IPS-20b (cell line): ENCODE results near the gene PCSK2.

Experiments
- H3K27ac ChIP-seq: one replicate; pipeline ENCODE4 v1.5.1; 2013; ENCODE audit warnings: low read length
- H3K27me3 ChIP-seq: 2 replicates; pipeline ENCODE4 v1.6.1; 2013; ENCODE audit warnings: mild to moderate bottlenecking, low read length, inconsistent platforms; ENCODE audit not compliant: insufficient read depth
- H3K36me3 ChIP-seq: 2 replicates; pipeline ENCODE4 v1.6.1; 2013; ENCODE audit warnings: low read depth, mild to moderate bottlenecking, inconsistent platforms, low read length, moderate library complexity; ENCODE audit not compliant: insufficient read depth
- H3K4me1 ChIP-seq: 2 replicates; pipeline ENCODE4 v1.6.1; 2013; ENCODE audit warnings: mild to moderate bottlenecking, control low read depth, inconsistent platforms, low read length, moderate library complexity; ENCODE audit not compliant: insufficient read depth
- H3K4me3 ChIP-seq: 2 replicates; pipeline ENCODE4 v1.5.1; 2013; ENCODE audit warnings: mild to moderate bottlenecking, low read length, inconsistent platforms
- H3K9ac ChIP-seq: 2 replicates; pipeline ENCODE4 v1.6.1; 2013; ENCODE audit warnings: low read depth, mild to moderate bottlenecking, inconsistent platforms, low read length, moderate library complexity
- H3K9me3 ChIP-seq: 2 replicates; pipeline ENCODE4 v1.6.1; 2013; ENCODE audit warnings: mild to moderate bottlenecking, low read depth, low read length, inconsistent platforms; ENCODE audit not compliant: insufficient read depth

The PCSK2 gene

GRCh38 chr20:17417225-17417624, 190.4 kb downstream of the PCSK2 start:
- H3K4me3 ChIP-seq, result no peak overlapping the region
- no peaks in the 10 kb centered on the region for H3K36me3 ChIP-seq
- H3K9me3 ChIP-seq, result no peaks in the 10 kb centered on the region
- no peaks in the 10 kb centered on the region for H3K27me3 ChIP-seq
- no peak overlapping the region for H3K9ac ChIP-seq
- peaks cover 4% of the 10 kb centered on the region; the same call in 1 of the 2 replicates for H3K4me1 ChIP-seq
- no peak overlapping the region for H3K27ac ChIP-seq

DNA sequence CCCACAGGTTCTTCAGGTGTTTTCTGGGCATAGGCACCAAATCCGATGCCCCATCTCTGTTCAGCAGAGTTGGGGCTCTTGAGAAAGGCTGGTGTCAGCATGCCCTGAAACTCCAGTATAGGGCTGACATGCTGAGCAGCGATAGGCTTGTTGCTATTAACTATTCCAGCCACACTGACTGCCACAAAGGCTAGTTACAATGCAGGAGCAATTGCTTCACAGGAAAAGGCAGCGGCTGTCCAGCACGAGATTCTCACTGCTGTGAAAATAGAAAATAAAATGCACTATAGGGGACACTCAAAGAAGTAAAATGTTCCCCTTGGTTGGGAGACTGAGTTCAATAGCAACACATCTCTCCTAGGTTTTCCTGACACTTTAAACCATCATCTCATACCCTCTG, 191.9 kb downstream of the PCSK2 start:
- Histone ChIP-seq H3K4me3 (no peak overlapping the region), H3K9ac (no peak overlapping the region), H3K36me3 (no peaks in the 10 kb centered on the region), H3K4me1 (peaks cover 4% of the 10 kb centered on the region; the same call in 1 of the 2 replicates), H3K9me3 (no peaks in the 10 kb centered on the region), H3K27me3 (no peaks in the 10 kb centered on the region), H3K27ac (no peak overlapping the region)

- Histone ChIP-seq H3K36me3 (no peaks in the 10 kb centered on the region), H3K4me1 (peaks cover 4% of the 10 kb centered on the region; the same call in 1 of the 2 replicates), H3K9ac (no peak overlapping the region), H3K27ac (no peak overlapping the region), H3K4me3 (no peak overlapping the region), H3K9me3 (no peaks in the 10 kb centered on the region), H3K27me3 (no peaks in the 10 kb centered on the region)
Measured at GRCh38 chr20:17419479-17420041, 192.7 kb downstream of the PCSK2 start.

- Histone ChIP-seq H3K4me1 (peaks cover 7% of the 10 kb centered on the region; the same call in 1 of the 2 replicates), H3K27me3 (no peaks in the 10 kb centered on the region), H3K4me3 (no peak overlapping the region), H3K9me3 (no peaks in the 10 kb centered on the region), H3K27ac (no peak overlapping the region), H3K36me3 (no peaks in the 10 kb centered on the region), H3K9ac (no peak overlapping the region)
Measured at GRCh38 chr20:17421493-17421892, 194.7 kb downstream of the PCSK2 start.

- Histone ChIP-seq H3K4me1 (peaks cover 3% of the 10 kb centered on the region; the same call in 1 of the 2 replicates), H3K27me3 (no peaks in the 10 kb centered on the region), H3K9me3 (no peaks in the 10 kb centered on the region), H3K9ac (no peak overlapping the region), H3K27ac (no peak overlapping the region), H3K36me3 (no peaks in the 10 kb centered on the region), H3K4me3 (no peak overlapping the region)
Measured at GRCh38 chr20:17423782-17424181, 196.9 kb downstream of the PCSK2 start.

GRCh38 chr20:17427638-17428037, 200.8 kb downstream of the PCSK2 start:
- H3K9ac ChIP-seq, result no peak overlapping the region
- peaks cover 14% of the 10 kb centered on the region; the same call in 1 of the 2 replicates for H3K4me1 ChIP-seq
- H3K27me3 ChIP-seq, result no peaks in the 10 kb centered on the region
- no peaks in the 10 kb centered on the region for H3K9me3 ChIP-seq
- no peaks in the 10 kb centered on the region for H3K36me3 ChIP-seq
- H3K4me3 ChIP-seq, result no peak overlapping the region
- no peak overlapping the region for H3K27ac ChIP-seq

DNA sequence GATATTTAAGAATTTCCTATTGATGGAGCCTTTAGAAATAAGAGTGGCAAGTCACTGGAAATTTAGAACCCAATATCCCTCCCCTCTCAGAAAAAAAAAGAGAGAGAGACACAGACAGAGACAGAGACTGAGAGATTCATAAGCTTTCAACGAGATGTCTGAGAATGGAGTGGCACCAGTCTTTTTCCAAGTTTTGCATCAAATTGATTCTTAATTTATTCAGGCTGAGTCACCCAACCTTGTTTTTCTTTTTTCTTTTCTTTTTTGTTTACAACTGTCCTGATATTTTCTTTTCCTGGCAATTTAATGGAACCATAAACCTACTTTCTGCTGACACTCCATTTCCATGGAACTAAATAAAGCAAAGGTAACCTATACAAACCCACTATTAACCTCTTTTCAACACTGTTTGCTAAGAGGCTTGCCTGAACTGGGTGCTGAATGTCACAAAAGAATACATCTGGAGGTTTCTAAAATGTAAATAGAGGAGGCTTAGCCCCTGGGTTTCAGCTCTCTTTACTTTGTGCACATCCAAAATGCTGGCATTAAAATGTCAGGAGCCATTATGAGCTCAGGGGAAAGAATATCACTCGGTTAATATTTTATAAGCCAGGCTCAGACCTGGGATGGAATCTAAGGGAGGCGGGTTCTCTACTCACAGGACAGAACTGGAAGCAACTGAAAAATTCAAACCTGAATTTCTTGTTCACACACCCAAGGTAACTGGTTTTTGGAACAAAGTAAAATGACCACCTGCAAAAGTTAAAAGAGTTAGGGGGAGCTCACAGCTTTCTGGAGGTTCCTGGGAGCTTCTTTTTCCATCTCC, 203.5 kb downstream of the PCSK2 start:
- no peaks in the 10 kb centered on the region for H3K36me3 ChIP-seq
- no peak overlapping the region for H3K9ac ChIP-seq
- H3K4me3 ChIP-seq, result no peak overlapping the region
- H3K27me3 ChIP-seq, result no peaks in the 10 kb centered on the region
- no peaks in the 10 kb centered on the region for H3K9me3 ChIP-seq
- H3K4me1 ChIP-seq, result peaks cover 14% of the 10 kb centered on the region; the same call in 1 of the 2 replicates
- no peak overlapping the region for H3K27ac ChIP-seq

- Histone ChIP-seq H3K36me3 (no peaks in the 10 kb centered on the region), H3K27me3 (no peaks in the 10 kb centered on the region), H3K4me3 (no peak overlapping the region), H3K27ac (no peak overlapping the region), H3K4me1 (peaks cover 11% of the 10 kb centered on the region; the same call in 1 of the 2 replicates), H3K9ac (no peak overlapping the region), H3K9me3 (no peaks in the 10 kb centered on the region)
Measured at GRCh38 chr20:17431621-17432364, 205.0 kb downstream of the PCSK2 start.

GRCh38 chr20:17436664-17437063, 209.8 kb downstream of the PCSK2 start:
- Histone ChIP-seq H3K4me3 (no peak overlapping the region), H3K9me3 (no peaks in the 10 kb centered on the region), H3K9ac (no peak overlapping the region), H3K27ac (no peak overlapping the region), H3K36me3 (no peaks in the 10 kb centered on the region), H3K27me3 (no peaks in the 10 kb centered on the region), H3K4me1 (no peaks in the 10 kb centered on the region)

- H3K27ac ChIP-seq, result no peak overlapping the region
- no peaks in the 10 kb centered on the region for H3K27me3 ChIP-seq
- no peaks in the 10 kb centered on the region for H3K36me3 ChIP-seq
- no peak overlapping the region for H3K9ac ChIP-seq
- H3K4me3 ChIP-seq, result no peak overlapping the region
- no peaks in the 10 kb centered on the region for H3K9me3 ChIP-seq
- H3K4me1 ChIP-seq, result no peaks in the 10 kb centered on the region
Measured at GRCh38 chr20:17437251-17437650, 210.4 kb downstream of the PCSK2 start.

- no peak overlapping the region for H3K9ac ChIP-seq
- H3K4me1 ChIP-seq, result no peaks in the 10 kb centered on the region
- no peak overlapping the region for H3K27ac ChIP-seq
- no peaks in the 10 kb centered on the region for H3K36me3 ChIP-seq
- no peaks in the 10 kb centered on the region for H3K9me3 ChIP-seq
- H3K4me3 ChIP-seq, result no peak overlapping the region
- H3K27me3 ChIP-seq, result no peaks in the 10 kb centered on the region
Measured at GRCh38 chr20:17438436-17439039, 211.7 kb downstream of the PCSK2 start.
